ENCODE measurements around the gene GFOD2. TPM values are rescaled to one million over a fixed set of nuclear protein-coding genes. Genes with fewer than 3 reads are reported as not detected.

Gene GFOD2
- total and polyA plus RNA-seq, 2 of the 8 experiments (the other 6 are each of a cell fraction or from before 2014, with no cell fraction given), result 21.4 to 33.2 TPM

DNA sequence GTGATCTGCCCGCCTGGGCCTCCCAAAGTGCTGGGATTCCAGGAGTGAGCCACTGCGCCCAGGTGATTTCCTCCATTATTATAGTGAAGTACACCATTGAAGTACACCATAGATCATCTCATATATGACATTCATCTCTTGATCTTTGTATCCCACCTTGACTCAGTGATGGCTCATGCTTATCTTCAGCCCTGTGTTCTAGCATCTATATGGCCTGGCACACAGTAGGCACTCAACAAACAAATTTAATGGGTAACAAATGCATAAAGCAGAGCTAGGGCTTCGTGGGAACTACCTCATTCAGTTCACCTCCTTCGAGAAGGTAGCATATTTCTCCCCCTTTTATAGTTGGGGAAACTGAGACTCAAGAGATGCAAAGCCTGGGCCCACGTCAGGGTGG lies 53.5 kb downstream of the GFOD2 start:
- TF ChIP-seq KDM5A (IDR thresholded peaks at IDR 0.05; ENCODE audit: low read length) (no peak), SRF (IDR thresholded peaks at IDR 0.05; ENCODE audit: low read depth, low read length) (no peak), TAF1 (IDR thresholded peaks at IDR 0.05; ENCODE audit: low read depth, low read length) (0 out of 2 replicates have a peak, but pooled peaks have one; percentile 5)
- 65% methylated on average over 5 of the region's 5 CpGs; no CpG with 5 or more reads in 1 of the 2 experiments for WGBS, 2 experiments (ENCODE audit: extremely low coverage in 1 of 2, insufficient coverage in 1 of 2, insufficient read length in 1 of 2, insufficient replicate concordance in 2 of 2, low coverage in 1 of 2, low lambda C conversion rate in 2 of 2, missing lambda C conversion rate in 1 of 2)
- Histone ChIP-seq H3K14ac (ENCODE audit: insufficient read length) (no peak overlapping the region), H3K9ac (replicated peaks in 1 of 4; ENCODE audit: extremely low read depth in 1 of 4, low read depth in 3 of 4, low read length in 3 of 4) (peak overlapping the region in 1 of 4 experiments; percentile 2; a peak in 4 of 7 replicates), H2BK120ac (replicated peaks; ENCODE audit: low read depth, low read length) (no peak overlapping the region), H4K5ac (ENCODE audit: insufficient read length, low read depth, low read length) (no peak overlapping the region), H3K9me3 (ENCODE audit: insufficient read depth in 2 of 2, low read depth in 1 of 2, low read length in 1 of 2) (no peaks in the 10 kb centered on the region), H4K8ac (ENCODE audit: extremely low read depth, insufficient read depth, low read length) (no peak overlapping the region), H2BK12ac (ENCODE audit: low read depth, low read length) (no peak overlapping the region), H3K27ac (ENCODE audit: low read depth, low read length) (no peak overlapping the region), H3K27me3 (replicated peaks in 1 of 4; ENCODE audit: control insufficient read depth in 3 of 4, extremely low read depth in 1 of 4, insufficient read depth in 3 of 4, low read length in 3 of 4) (peaks cover 0 to 3% (median 0%) of the 10 kb centered on the region in 4 experiments; a peak in 2 of 7 replicates), H3K4ac (replicated peaks; ENCODE audit: insufficient read length, low read depth, low read length) (no peak overlapping the region), H2BK5ac (ENCODE audit: low read depth, low read length) (no peak overlapping the region), H3K4me2 (ENCODE audit: insufficient read depth in 1 of 2, low read depth in 2 of 2, low read length in 2 of 2) (peak overlapping the region; percentile 78 to 95), H3K4me3 (ENCODE audit: extremely low read depth in 1 of 4, insufficient read depth in 2 of 4, low read depth in 3 of 4, low read length in 4 of 4) (peak overlapping the region; percentile 44 to 73 (median 51)), H3K79me2 (ENCODE audit: control insufficient read depth in 1 of 2, insufficient read depth in 2 of 2, low read length in 2 of 2) (no peaks in the 10 kb centered on the region), H2BK15ac (ENCODE audit: low read length) (no peak overlapping the region), H2AK5ac (ENCODE audit: low read depth, low read length) (no peak overlapping the region), H3K23me2 (ENCODE audit: low read depth, low read length) (peaks cover 20% of the 10 kb centered on the region; the same call in 1 of the 2 replicates), H3K36me3 (ENCODE audit: control insufficient read depth in 2 of 4, insufficient read depth in 4 of 4, low read length in 3 of 4) (no peaks in the 10 kb centered on the region), H3K4me1 (replicated peaks in 1 of 4; ENCODE audit: control insufficient read depth in 3 of 4, insufficient read depth in 4 of 4, low read length in 3 of 4) (peaks cover 0 to 29% (median 20%) of the 10 kb centered on the region in 4 experiments; a peak in 5 of 7 replicates), H2AFZ (ENCODE audit: low read length) (0 out of 2 replicates have a peak overlapping the region, but pooled peaks have one; percentile 4), H3K56ac (replicated peaks; ENCODE audit: insufficient read length, low read depth, low read length) (no peak overlapping the region), H2BK20ac (ENCODE audit: low read length) (no peak overlapping the region), H3K23ac (ENCODE audit: insufficient read length) (no peak overlapping the region), H3K18ac (ENCODE audit: extremely low read depth, low read length) (no peak overlapping the region), H4K91ac (replicated peaks; ENCODE audit: insufficient read length, low read length) (no peak overlapping the region), H4K20me1 (replicated peaks in 1 of 2; ENCODE audit: control insufficient read depth in 1 of 2, insufficient read depth in 2 of 2, low read length in 2 of 2) (peaks cover 6 to 8% of the 10 kb centered on the region in 2 experiments), H3K79me1 (ENCODE audit: low read depth, low read length) (no peaks in the 10 kb centered on the region)
- POLR2A ChIA-PET (ENCODE audit: partially characterized antibody), result interaction anchor here (1.9 kb wide), 1 partner anchor 104 kb away, joined by 5 read pairs; no protein-coding TSS in a partner anchor
- CTCF ChIA-PET (ENCODE audit: partially characterized antibody), result interaction anchor here (0.7 to 13.7 kb wide), 15 partner anchors 11 to 277 kb away, joined by 3 to 202 read pairs (median 4); partner anchors contain the start of genes CARMIL2 and RIPOR1
- DNase-seq (ENCODE audit: low read depth in 1 of 2, low spot score in 2 of 2), result no peak
- no peak for FAIRE-seq

All from H1 (cell line).